GM21576 (cell line): ENCODE results near the gene FBN1.

Experiments
- ATAC-seq: cut with Tn5 transposase; IDR thresholded peaks from one replicate; pipeline ENCODE4 v1.9.1; 2021; ENCODE audit warnings: mild to moderate bottlenecking, moderate library complexity; ENCODE audit not compliant: unreplicated experiment

FBN1 gene

DNA sequence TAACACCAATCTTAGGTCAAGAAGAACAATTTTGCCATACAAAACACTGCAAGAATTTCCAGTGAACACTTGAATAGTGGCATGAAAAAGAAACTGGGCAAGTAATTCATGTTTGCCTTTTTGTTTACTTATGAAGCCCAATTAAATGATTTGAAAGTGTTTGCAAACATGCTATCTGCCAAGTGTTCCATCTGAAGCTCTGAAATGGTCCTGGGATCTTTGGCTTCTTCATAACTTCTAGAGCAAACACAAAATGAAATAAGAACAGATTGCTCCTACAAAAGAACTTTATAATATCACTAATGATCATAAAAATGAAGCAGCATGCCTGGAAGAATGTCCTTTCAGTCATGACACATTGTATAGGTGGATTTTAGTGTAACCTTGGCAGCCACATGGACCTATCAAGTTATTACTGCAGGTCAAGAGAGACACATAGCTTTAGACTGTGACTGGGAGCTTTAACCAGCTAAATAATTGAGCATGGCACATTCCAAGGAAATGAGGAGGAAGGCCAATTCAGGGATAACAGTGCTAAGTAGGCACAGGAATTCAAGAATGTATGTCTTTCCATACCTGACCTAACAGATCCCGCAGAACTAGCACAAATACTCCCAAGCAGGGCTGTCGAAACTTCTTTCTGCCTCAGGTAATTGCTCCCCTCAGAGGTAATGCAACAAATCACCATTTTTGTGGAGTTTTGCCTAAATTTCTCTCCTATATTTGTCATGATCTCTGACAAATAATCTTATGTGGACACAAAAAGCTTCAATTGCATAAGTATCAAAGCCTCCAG lies 169.7 kb downstream of the FBN1 start:
- ATAC-seq, result no peak

DNA sequence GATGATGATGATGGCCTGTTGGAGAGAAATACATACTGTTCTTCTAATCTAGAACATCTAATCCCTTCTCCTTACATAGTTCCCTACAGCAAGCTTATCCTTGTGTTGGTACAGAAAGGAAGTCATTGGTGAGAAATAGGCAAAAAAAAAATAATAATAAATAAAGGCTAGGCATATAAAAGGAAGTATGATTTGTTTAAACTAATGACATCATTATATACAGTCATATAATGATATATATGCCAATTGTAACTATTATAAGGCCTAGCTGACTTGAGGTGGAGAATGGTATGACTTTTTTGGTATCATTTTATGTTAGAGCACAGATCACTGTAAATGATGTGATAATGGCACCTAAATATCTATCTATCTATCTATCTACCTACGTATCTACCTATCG lies 171.8 kb downstream of the FBN1 start:
- no peak for ATAC-seq

DNA sequence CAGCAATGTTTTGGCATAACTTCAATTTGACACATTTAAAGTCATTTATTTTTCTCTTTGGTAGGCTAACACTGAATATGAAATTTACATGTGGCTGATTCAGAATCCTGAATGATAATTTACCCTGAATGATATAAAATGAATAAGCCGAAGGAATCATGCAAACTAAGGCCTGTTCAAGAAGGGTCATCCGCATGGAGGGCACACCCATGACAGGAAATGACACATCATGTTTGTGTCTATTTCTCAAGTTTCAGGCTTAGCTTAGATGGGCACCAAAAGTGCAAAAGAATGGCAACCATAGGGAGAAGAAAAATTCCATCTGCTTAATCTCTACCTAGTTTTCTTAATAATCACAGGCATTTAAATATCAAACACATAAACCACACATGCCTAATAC lies 172.8 kb downstream of the FBN1 start:
- no peak for ATAC-seq

DNA sequence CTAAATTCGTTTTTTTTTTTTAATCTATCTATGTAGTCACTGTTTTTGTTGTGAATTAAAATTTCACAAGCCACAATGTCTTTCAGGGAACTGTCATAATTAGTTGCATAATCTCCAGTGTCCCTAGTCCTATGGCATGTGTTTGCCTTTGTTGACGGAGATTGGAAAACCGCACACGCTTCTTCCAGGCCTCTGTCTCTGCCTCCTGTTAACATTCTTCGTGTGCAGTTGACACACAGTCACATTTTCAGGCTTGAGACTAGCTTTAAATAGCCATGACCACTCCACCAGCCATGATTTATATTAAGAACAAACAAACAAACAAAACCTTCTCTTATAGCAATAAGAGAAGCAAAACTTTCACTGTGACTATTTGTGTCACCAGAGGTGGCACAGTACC lies 174.4 kb downstream of the FBN1 start:
- ATAC-seq, result no peak

DNA sequence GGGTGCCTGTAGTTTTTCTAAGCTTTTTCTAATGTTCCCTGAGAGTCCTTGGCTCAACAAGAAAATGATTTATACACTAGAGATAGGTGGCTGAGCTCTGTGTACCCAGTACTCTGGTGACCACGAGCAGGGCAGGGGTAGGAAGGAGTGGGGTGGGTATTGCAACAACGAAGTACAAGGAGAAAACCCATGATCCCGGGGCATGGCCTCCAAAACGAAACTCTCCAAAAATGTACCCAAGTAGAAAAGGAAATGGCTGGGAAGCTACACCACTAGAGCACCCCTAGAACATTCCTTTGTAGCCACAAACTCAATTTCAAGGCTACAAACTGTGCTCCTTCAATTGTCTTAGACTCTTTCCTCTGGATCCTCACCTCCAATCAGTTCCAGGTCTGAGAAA lies 175.4 kb downstream of the FBN1 start:
- no peak for ATAC-seq

DNA sequence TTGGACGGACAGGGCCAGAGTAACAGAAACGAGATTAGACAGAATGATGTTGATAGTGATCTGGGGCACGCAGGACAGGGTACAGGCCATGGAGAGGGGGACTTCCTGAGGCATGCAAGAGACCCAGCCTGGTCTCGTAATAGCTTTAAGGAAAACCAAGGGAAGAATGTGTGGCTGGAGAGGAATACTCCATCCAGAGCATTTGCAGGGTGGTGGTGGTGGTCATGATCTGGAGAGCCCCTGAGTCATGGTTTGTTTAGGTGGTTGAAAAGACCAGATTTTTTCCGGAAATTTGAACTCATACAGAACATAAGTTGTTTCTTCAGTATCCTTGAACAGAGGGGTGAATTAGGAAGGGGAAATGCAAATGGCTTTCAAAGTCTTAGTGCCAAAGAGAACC lies 175.8 kb downstream of the FBN1 start:
- ATAC-seq, result no peak

DNA sequence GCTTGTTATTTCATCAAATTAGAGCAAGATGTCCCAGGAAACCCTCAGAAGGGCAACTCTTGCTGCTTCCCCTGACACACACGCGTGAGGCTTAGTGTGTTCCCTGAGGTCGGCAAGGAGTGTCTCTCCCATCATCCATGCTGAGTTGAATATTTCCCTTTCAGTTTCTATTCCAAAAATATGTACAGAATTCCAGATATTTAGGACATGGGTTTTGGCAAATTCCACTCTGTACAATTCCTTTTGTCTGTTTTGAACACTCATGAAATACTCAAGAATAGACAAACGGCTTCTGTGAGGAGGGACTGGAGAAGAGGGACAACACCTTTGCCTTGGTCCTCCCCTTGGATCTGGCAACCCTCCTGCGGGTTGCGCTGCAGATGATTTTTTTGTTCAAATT lies 176.2 kb downstream of the FBN1 start:
- no peak for ATAC-seq

DNA sequence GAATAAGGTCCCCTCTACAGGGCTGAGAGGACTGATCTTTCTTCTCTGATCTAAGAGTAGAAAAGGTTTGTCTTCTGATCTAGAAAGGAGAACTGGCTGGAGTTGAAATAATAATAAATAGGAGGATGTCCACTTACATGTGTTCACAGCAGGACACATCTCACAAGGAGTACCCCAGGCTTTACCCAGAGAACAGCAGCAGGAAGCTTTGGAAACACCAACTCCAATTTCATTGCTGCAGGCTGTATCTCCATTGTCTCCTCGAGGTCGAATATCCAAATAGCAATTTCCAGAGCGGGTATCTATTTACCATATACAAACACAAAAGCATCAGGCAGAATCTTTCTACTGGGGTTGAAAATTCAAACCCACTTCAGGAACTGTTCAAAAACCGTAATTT lies 177.7 kb downstream of the FBN1 start:
- no peak for ATAC-seq

DNA sequence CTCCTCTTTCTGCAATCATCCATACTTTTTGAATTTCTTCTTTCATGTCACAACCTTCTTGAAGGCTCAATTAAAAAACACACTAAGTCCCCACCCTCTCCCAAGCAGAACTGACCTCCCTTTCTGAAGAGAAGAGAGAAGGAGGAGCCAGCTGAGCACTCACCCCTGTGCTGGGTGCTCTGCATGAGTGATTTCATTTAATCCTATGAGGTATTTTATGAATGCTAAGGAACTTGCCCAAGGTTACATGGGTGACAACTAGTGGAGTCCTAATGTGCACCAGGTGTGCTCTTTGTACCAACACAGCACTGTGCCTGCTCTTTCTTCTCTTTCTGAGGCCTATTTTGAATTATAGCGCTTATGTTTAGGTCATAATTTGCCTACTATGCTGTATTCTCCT lies 178.7 kb downstream of the FBN1 start:
- ATAC-seq, result no peak

DNA sequence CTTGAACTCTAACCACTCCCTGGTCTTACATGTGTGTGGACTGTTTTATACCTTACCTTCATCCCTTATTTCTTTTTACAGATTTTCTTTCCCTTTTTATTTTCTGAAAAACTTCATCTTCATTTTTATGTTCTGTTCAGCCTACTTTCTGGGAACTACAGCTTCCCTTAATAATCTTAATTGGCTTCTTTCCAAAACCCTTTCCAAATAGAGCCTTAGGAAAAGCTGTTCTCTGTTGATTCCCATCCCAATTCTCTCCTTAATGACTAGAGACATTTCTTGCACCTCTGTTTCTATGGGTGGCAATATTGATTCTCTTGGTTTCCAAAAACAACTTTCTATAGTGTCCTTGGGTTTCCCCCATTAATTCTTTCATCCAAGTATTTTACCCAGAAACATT lies 179.4 kb downstream of the FBN1 start:
- no peak for ATAC-seq

DNA sequence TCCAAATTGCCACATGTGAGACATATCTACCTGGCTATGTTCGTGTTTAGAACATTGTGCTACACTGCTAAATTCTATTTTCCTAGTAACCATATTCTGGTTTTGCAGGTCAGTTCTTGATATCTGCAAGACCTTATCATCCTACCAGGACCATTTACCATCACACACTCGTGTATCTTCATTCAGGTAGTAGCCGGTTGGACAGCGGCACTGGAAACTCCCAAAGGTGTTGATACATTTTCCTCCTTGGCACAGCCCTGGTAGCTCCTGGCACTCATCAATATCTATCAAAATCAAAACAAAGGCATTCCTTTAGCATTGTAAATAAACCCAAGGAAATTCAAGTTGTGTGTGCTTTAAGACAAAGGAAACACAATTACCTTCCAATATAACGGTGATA lies 180.1 kb downstream of the FBN1 start:
- ATAC-seq, result no peak

DNA sequence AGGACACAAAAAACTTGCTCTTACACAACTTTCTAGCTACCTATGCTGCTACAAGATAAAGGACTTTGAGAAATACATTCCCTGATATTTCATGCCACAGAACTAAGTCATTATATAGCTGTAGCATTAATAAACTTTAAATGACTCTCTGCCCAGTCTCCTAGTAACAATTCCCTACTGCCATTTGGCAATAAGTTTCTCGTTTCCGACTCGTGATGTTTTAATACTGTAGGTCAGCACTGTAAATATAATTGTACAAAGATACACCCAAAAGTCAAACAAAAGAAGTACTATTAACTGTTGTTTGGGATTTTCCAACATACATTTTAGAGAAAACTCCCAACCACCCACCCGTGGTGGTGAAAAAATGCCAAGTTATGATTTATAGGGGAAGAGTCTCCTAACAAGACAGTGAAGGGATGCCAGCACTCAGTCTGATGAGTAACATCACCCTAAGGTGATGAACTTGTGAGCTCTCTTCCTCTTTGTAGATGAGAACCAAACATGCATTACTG lies 182.1 kb downstream of the FBN1 start:
- ATAC-seq, result no peak

DNA sequence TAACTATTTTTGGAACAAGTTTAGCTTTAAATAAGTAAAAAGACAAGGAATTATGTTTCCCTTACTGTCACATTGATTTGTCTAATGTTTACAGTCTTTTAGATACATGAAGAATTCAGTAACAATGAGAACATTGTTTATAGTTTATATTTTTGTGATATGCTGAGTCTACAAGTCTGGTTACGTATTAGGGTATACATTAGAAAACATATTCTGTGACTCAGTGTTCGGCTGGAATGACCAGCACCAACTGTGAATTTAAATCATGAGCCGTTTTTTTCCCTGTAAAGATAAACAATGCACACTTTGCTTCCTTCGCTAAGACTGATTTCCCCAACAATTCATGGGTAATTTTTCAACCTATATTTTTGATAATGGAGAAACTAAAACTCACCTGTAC lies 182.8 kb downstream of the FBN1 start:
- ATAC-seq, result no peak

DNA sequence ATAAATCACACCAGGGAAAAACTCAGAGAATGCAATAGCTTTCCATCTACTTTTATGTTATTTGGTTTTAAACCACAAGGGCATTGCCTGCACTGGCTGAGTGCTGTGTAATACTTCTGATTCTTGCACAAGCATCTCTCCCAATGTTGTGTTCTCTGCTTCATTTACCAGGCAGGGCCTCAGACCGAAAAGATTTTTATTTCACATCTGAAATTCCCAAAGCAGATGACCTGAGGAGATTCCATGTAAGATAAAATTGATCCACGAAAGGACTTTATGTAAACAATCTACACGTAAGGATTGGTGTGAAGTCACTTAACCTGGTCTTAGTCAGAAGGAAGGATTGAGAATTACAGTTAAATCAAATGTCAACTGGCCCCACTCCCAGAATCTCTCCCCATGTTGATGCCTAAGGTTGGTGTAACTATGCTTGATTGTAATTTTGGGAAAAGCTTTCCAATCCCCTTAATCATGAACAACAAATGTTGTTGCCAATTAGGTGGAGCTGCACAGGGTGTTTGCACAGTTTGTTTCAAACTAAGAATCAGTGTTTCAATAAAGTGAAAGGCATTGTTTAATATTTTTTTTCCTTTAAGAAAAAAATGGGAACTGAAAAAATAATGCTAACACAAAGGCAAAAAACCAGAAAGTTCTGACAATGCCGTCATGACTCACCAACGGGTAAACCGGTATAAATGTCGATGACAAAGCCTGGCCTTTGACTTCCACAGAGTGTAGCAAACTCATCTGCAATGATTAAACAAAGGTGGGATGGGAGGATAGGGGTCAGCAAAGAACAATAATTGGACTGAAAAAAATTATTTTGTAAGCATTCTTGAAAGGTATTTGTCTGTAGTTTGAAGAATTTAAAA lies 185.7 kb downstream of the FBN1 start:
- ATAC-seq, result no peak

DNA sequence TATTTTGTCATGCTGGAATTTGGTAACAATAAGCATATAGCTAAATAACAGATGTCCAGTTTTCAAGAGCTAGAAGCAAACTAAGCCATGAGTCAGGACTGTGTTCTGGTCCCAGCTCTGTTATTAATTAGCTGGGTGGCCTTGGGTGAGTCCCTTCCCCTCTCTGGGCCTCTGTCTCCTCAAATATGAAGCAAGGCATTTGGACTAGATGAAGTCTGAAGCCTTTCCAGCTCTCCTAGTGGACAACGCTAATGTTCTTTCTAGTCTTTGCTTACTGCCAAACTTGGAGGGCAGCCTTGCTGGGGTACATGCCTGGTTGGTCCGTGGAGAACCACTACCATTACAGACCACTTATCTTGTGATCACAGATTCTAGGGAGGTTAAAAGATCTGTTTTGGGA lies 186.6 kb downstream of the FBN1 start:
- ATAC-seq, result no peak

DNA sequence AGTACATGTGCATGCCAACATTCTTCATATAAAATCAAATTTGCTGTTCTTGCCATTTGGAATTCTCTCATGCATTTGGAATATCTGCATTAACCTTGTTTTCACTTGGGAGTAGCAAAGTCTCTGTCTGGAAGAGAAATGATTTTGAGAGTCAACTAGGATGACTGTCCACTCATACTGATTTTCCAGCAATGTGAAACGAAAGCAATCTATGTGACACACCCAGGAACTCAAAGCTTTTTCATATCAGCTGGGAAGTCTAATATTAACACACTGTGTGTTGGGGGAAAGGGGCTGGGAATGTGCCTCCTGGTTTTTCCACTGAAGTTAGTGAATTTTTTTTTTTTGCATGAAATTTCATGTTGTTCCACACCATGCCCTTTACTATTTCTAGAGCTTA lies 189.4 kb downstream of the FBN1 start:
- ATAC-seq, result no peak

DNA sequence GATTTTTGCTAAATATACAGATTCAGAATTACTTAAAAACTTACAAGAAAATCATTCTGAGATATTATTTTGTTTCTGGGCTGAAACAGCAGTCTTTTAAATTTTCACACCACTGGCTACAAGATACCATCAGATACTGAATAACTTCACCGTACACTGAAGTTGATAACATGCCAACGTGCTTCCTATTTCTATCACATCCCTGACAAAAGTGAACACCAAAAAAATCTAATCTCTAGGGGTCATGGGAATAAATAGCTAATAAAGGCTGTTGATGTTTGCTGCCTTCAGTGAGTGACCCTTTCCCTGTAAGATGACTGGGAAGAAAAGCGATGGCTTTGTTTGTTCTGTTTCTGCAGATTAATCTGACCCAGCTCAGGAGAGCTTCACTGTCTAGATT lies 193.8 kb downstream of the FBN1 start:
- no peak for ATAC-seq

DNA sequence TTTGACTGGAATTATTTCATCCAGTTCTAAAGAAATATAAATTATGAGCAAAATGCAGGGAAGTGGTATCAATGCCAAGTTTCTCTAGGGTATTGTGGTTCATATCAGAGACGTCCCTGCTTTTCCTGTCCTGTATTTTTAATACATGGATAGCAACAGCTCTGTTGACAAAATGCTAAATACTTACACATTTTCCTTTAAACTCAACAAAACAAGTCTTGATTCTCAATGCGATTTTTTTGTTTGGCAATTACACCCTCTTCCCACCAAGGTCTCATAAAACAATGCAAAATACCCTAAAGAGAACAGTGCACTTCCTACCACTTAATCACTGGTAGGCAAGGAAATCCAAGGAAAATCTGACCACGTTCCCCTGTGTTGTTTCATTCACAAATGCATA lies 194.3 kb downstream of the FBN1 start:
- no peak for ATAC-seq

DNA sequence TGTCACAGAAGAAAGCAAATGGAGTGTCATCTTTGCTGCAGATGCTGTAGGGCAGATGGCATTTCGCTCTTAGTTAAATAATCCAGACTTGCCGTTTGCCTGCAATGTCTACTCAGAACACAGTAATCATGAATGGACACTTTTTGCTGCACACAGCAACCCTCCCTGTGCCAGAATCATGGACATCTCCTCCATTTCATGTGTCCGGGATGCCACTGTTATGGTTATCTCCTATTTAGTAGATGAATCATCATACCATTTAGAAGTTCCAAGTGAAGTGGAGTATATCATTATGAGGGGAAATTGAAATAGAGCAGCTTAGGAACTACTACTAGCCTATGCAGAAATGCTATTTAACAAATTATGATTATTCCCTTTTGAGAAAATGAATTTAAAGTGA lies 195.8 kb downstream of the FBN1 start:
- ATAC-seq, result no peak

DNA sequence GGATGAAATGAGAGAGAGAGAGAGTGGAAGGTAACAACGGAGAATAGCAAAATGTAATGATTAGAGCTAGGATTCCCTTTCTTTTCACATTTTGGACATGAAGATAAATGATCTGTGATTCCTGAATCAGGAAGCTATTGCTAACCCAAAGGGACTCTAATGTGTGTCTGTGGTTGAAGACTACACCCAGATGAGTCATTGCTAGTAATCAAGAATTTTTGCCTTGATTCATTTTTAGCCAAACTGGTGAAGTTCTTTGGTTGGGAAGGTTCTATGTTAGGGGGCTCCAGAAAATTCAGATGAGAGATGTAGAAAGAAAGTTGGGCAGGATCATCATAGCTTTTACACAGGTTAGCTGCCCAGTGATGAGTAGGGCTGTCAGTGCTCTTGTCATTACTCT lies 197.9 kb downstream of the FBN1 start:
- ATAC-seq, result no peak

DNA sequence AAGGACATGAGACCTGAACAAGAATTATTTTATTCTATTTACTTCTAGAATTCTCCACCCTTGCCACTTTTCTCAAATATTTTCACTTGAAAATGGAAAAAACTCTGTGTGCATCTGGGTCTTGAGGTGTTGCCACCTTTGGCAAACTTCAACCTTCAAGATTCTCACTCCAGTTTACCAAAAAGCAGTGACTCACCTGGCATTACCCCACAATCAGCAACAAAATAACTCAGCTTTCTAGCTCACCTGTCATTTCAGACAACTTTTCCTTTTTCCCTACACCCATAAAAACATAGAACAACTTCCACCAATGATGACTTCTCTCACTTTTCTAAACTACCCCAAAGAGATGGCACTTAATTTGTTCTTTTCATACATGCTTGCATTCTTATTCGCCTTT lies 198.5 kb downstream of the FBN1 start:
- no peak for ATAC-seq

DNA sequence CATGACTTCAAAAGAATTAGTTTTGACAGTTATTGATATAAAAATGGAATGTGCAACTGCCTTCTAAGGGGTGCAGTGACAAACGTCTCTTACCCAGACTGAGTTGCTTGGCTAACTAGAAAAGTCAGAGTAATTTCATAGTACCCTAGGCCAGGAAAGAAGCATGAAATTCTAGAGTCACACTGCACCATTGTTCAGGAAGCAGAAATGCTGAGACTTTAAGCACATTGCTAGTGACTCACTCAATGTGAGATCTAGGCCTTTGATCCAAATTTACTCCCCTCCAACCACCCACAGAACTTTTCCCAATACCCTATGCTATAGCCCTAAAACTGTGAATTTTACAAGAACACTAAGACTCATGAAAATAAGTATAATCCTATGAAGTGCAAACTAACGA lies 203.5 kb downstream of the FBN1 start:
- ATAC-seq, result no peak
